HepG2 (cell line): ENCODE results near the gene TNS1. TPM values are rescaled to one million over a fixed set of nuclear protein-coding genes. Genes with fewer than 3 reads are reported as not detected.

Experiments
- CHD4 ChIP-seq: fragments of 200-600 bp; sonication (generic); IDR thresholded peaks from 2 replicates; pipeline ENCODE4 v1.7.0; 2017; ENCODE audit warnings: mild to moderate bottlenecking, low read length, borderline replicate concordance
- HNF4G ChIP-seq, 2 experiments: sonication (generic) in 1 of 2; formaldehyde crosslinking in 1 of 2; IDR thresholded peaks; 2 replicates each; pipeline versions ENCODE4 v1.4.0 to v1.6.1; 2011 to 2020; ENCODE audit warnings: borderline replicate concordance in 2 of 2, low read depth in 2 of 2, mild to moderate bottlenecking in 2 of 2, low read length in 1 of 2, missing genetic modification reagents in 1 of 2, moderate library complexity in 1 of 2
- LCORL ChIP-seq, 2 experiments: fragments of 450-650 bp in 1 of 2; sonication (generic) in 1 of 2; formaldehyde crosslinking in 1 of 2; IDR thresholded peaks; 2 replicates each; pipeline versions ENCODE4 v1.5.0 to v1.6.1; 2017 to 2020; ENCODE audit warnings: antibody characterized with exemption in 1 of 2, missing genetic modification reagents in 1 of 2
- USF2 ChIP-seq, 2 experiments: sonication (generic) in 1 of 2; formaldehyde crosslinking in 1 of 2; IDR thresholded peaks; 2 replicates each; pipeline versions ENCODE4 v1.5.1 to v1.6.1; 2011 to 2020; ENCODE audit warnings: borderline replicate concordance in 1 of 2, low read depth in 1 of 2, low read length in 1 of 2, mild to moderate bottlenecking in 1 of 2, missing genetic modification reagents in 1 of 2, moderate library complexity in 1 of 2
- ZNF264 ChIP-seq: sonication (generic); formaldehyde crosslinking; IDR thresholded peaks from 2 replicates; pipeline ENCODE4 v1.4.0; 2020; ENCODE audit warnings: missing genetic modification reagents
- polyA plus RNA-seq, 8 experiments: library from polyadenylated mRNA; depleted of rRNA in 3 of 8; stranded (reverse) in 7 of 8; unstranded in 1 of 8; fragments of >200 nt; fragmentation: Illumina TruSeq in 4 of 8; extraction: Trizol in 4 of 8; gene quantifications; 2 replicates each; pipeline versions ENCODE4 v1.2.1 to v1.2.3, GENCODE V29; 2011 to 2016; ENCODE audit warnings: low read depth in 4 of 8, missing spikeins in 1 of 8, mixed read lengths in 1 of 8; ENCODE audit not compliant: insufficient read depth in 1 of 8
- total RNA-seq, 5 experiments: library from RNA; depleted of rRNA; stranded (reverse); fragments of >200 nt; fragmentation: Illumina TruSeq; extraction: Trizol; gene quantifications; 2 replicates each; pipeline ENCODE4 v1.2.3, GENCODE V29; 2016; ENCODE audit warnings: low read depth in 1 of 5
- TF ChIP-seq, protein P1 (sequence below), 2 experiments: fragments of 450-650 bp in 1 of 2; sonication (generic) in 1 of 2; formaldehyde crosslinking in 1 of 2; IDR thresholded peaks; 2 replicates each; pipeline versions ENCODE4 v1.6.1 to v1.8.0; 2016 to 2022; ENCODE audit warnings: antibody characterized with exemption in 1 of 2, mild to moderate bottlenecking in 1 of 2, missing genetic modification reagents in 1 of 2

Gene TNS1
- total and polyA plus RNA-seq, 2 of the 13 experiments (the other 11 are each of a cell fraction or from before 2014, with no cell fraction given): 1.9 to 118 TPM

GRCh38 chr2:217929757-217930707 lies 72.8 kb downstream of the TNS1 start (continued):
- TF ChIP-seq LCORL (IDR thresholded peaks at IDR 0.05) (0 out of 2 replicates have a peak, but pooled peaks have one; percentile 47), LCORL (CRISPR knock-in tag; IDR thresholded peaks at IDR 0.05) (no peak; the same call in 1 of the 2 replicates), HNF4G (IDR thresholded peaks at IDR 0.05; ENCODE audit: borderline replicate concordance, low read depth, low read length) (peak; percentile 15; the same call in 1 of the 2 replicates), HNF4G (CRISPR knock-in tag; IDR thresholded peaks at IDR 0.05; ENCODE audit: borderline replicate concordance, low read depth) (no peak), ZNF264 (CRISPR knock-in tag) (no peak), CHD4 (0 out of 2 replicates have a peak, but pooled peaks have one; percentile 63), USF2 (IDR thresholded peaks at IDR 0.05; ENCODE audit: low read depth, low read length) (no peak), USF2 (CRISPR knock-in tag; IDR thresholded peaks at IDR 0.05; ENCODE audit: borderline replicate concordance) (peak; percentile 41; the same call in 1 of the 2 replicates)
- TF ChIP-seq, protein P1, sequence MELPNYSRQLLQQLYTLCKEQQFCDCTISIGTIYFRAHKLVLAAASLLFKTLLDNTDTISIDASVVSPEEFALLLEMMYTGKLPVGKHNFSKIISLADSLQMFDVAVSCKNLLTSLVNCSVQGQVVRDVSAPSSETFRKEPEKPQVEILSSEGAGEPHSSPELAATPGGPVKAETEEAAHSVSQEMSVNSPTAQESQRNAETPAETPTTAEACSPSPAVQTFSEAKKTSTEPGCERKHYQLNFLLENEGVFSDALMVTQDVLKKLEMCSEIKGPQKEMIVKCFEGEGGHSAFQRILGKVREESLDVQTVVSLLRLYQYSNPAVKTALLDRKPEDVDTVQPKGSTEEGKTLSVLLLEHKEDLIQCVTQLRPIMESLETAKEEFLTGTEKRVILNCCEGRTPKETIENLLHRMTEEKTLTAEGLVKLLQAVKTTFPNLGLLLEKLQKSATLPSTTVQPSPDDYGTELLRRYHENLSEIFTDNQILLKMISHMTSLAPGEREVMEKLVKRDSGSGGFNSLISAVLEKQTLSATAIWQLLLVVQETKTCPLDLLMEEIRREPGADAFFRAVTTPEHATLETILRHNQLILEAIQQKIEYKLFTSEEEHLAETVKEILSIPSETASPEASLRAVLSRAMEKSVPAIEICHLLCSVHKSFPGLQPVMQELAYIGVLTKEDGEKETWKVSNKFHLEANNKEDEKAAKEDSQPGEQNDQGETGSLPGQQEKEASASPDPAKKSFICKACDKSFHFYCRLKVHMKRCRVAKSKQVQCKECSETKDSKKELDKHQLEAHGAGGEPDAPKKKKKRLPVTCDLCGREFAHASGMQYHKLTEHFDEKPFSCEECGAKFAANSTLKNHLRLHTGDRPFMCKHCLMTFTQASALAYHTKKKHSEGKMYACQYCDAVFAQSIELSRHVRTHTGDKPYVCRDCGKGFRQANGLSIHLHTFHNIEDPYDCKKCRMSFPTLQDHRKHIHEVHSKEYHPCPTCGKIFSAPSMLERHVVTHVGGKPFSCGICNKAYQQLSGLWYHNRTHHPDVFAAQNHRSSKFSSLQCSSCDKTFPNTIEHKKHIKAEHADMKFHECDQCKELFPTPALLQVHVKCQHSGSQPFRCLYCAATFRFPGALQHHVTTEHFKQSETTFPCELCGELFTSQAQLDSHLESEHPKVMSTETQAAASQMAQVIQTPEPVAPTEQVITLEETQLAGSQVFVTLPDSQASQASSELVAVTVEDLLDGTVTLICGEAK (IDR thresholded peaks at IDR 0.05): no peak
- TF ChIP-seq, protein P1 (CRISPR knock-in tag; IDR thresholded peaks at IDR 0.05): 0 out of 2 replicates have a peak, but pooled peaks have one; percentile 33
